Suprapubic skin (tissue), 4 donors: ENCODE data around the gene LRRC45.

Source experiments
- EP300 ChIP-seq: sonication (generic); formaldehyde crosslinking; IDR thresholded peaks from one replicate; pipeline ENCODE4 v1.6.1; 2017; ENCODE audit warnings: antibody characterized with exemption
- POLR2A ChIP-seq, 2 donors: fragments of 450-650 bp; IDR thresholded peaks; one replicate each; pipeline ENCODE4 v1.6.1; 2017; ENCODE audit warnings: antibody characterized with exemption in 2 of 2, mild to moderate bottlenecking in 2 of 2, moderate library complexity in 2 of 2
- POLR2AphosphoS5 ChIP-seq, 3 donors: sonication (generic); formaldehyde crosslinking; IDR thresholded peaks; one replicate each; pipeline ENCODE4 v1.6.1; 2017; ENCODE audit warnings: antibody characterized with exemption in 3 of 3
- TF ChIP-seq, protein P1 (sequence below), 2 donors: fragments of 200-600 bp in 1 of 2; fragments of 450-650 bp in 1 of 2; sonication (generic) in 1 of 2; IDR thresholded peaks; one replicate each; pipeline ENCODE4 v1.5.1; 2016 to 2019; ENCODE audit warnings: antibody characterized with exemption in 2 of 2, mild to moderate bottlenecking in 1 of 2, moderate library complexity in 1 of 2

DNA sequence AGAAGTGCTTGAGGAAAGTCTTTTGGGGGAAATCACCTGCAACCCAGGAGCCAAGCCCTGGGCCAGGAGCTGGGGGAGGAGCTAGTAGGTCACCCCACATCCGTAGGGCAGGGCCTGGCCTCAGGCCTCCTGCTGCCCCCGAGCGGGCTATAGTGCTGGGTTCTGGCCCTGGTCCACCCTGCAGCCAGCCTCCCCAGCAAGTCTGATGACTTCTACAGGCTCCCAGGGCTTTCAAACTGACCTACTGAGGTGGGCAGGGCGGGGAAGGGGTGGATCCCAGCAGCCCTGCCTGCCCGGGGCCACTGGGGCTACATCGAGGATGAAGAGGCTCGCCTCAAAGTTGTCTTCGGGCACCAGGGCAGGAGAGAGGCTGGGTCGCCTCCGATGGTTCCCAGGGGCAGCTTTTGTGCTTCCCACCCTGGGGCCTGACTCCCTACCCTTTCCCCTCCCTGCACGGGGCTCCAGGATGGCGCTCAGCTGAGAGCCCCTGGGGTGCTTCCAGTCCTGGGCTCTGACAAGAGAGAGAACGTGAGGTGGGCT is 5.4 kb upstream of the LRRC45 start:
- TF ChIP-seq, protein P1, sequence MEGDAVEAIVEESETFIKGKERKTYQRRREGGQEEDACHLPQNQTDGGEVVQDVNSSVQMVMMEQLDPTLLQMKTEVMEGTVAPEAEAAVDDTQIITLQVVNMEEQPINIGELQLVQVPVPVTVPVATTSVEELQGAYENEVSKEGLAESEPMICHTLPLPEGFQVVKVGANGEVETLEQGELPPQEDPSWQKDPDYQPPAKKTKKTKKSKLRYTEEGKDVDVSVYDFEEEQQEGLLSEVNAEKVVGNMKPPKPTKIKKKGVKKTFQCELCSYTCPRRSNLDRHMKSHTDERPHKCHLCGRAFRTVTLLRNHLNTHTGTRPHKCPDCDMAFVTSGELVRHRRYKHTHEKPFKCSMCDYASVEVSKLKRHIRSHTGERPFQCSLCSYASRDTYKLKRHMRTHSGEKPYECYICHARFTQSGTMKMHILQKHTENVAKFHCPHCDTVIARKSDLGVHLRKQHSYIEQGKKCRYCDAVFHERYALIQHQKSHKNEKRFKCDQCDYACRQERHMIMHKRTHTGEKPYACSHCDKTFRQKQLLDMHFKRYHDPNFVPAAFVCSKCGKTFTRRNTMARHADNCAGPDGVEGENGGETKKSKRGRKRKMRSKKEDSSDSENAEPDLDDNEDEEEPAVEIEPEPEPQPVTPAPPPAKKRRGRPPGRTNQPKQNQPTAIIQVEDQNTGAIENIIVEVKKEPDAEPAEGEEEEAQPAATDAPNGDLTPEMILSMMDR (IDR thresholded peaks at IDR 0.05) = no peak
- TF ChIP-seq EP300 = no peak
- no peak for TF ChIP-seq POLR2AphosphoS5 (IDR thresholded peaks at IDR 0.05)
- no peak for TF ChIP-seq POLR2A (IDR thresholded peaks at IDR 0.05)
